Glutamatergic neuron (in vitro differentiated cells): ENCODE results near the gene NOL6. TPM values are rescaled to one million over a fixed set of nuclear protein-coding genes. Genes with fewer than 3 reads are reported as not detected.
"Not testable (repeated sequence)": the region's sequence is repeated elsewhere in the genome, so short reads cannot be mapped to it uniquely, and the experiment has no call there.

Experiments used
- DNase-seq: peaks from one replicate; pipeline ENCODE4 v3.0.0; 2022
- H3K27ac Mint-ChIP-seq: one replicate; pipeline ENCODE4 v1.8.0; 2020; ENCODE audit warnings: mild to moderate bottlenecking, mixed read lengths, inconsistent platforms; ENCODE audit not compliant: unreplicated experiment
- H3K27me3 Mint-ChIP-seq: one replicate; pipeline ENCODE4 v1.8.0; 2020; ENCODE audit warnings: mild to moderate bottlenecking, moderate library complexity, mixed read lengths, inconsistent platforms; ENCODE audit not compliant: unreplicated experiment
- H3K36me3 Mint-ChIP-seq: one replicate; pipeline ENCODE4 v1.8.0; 2020; ENCODE audit warnings: mild to moderate bottlenecking, mixed read lengths, inconsistent platforms; ENCODE audit not compliant: unreplicated experiment
- H3K4me1 Mint-ChIP-seq: one replicate; pipeline ENCODE4 v1.8.0; 2020; ENCODE audit warnings: mild to moderate bottlenecking, low read depth, mixed read lengths, inconsistent platforms; ENCODE audit not compliant: unreplicated experiment
- H3K4me3 Mint-ChIP-seq: one replicate; pipeline ENCODE4 v1.8.0; 2020; ENCODE audit warnings: mild to moderate bottlenecking, mixed read lengths, inconsistent platforms; ENCODE audit not compliant: unreplicated experiment
- H3K9me3 Mint-ChIP-seq: one replicate; pipeline ENCODE4 v1.8.0; 2020; ENCODE audit warnings: mild to moderate bottlenecking, moderate library complexity, mixed read lengths, inconsistent platforms; ENCODE audit not compliant: unreplicated experiment
- total RNA-seq: library from RNA; stranded (reverse); fragmentation: NEBNext Ultra II Directional; extraction: Animal tissue kit (Norgen Biotek cat#: 25700); gene quantifications from one replicate; pipeline ENCODE4 v1.2.1, GENCODE V29; 2021; ENCODE audit not compliant: unreplicated experiment
- TF ChIP-seq, protein P1 (sequence below): fragments of 200-600 bp; sonication (generic); IDR thresholded peaks from one replicate; pipeline ENCODE4 v1.5.0; 2021; ENCODE audit not compliant: partially characterized antibody, unreplicated experiment

NOL6 gene
- total RNA-seq, 1 donor from 2014 or later: 25.6 TPM

- peak overlapping the region; percentile 94 for H3K27ac Mint-ChIP-seq
- H3K9me3 Mint-ChIP-seq: peaks cover 6% of the 10 kb centered on the region
- peak overlapping the region; percentile 97 for H3K4me3 Mint-ChIP-seq
- H3K36me3 Mint-ChIP-seq: peaks cover 9% of the 10 kb centered on the region
- TF ChIP-seq, protein P1, sequence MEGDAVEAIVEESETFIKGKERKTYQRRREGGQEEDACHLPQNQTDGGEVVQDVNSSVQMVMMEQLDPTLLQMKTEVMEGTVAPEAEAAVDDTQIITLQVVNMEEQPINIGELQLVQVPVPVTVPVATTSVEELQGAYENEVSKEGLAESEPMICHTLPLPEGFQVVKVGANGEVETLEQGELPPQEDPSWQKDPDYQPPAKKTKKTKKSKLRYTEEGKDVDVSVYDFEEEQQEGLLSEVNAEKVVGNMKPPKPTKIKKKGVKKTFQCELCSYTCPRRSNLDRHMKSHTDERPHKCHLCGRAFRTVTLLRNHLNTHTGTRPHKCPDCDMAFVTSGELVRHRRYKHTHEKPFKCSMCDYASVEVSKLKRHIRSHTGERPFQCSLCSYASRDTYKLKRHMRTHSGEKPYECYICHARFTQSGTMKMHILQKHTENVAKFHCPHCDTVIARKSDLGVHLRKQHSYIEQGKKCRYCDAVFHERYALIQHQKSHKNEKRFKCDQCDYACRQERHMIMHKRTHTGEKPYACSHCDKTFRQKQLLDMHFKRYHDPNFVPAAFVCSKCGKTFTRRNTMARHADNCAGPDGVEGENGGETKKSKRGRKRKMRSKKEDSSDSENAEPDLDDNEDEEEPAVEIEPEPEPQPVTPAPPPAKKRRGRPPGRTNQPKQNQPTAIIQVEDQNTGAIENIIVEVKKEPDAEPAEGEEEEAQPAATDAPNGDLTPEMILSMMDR: no peak
- peaks cover 7% of the 10 kb centered on the region for H3K27me3 Mint-ChIP-seq
- no peaks in the 10 kb centered on the region for H3K4me1 Mint-ChIP-seq
- peak; percentile 67 for DNase-seq
These were observed 36.8 kb upstream of the NOL6 start for GRCh38 chr9:33510262-33511183.

- peaks cover 4% of the 10 kb centered on the region for H3K27me3 Mint-ChIP-seq
- H3K36me3 Mint-ChIP-seq: no peaks in the 10 kb centered on the region
- H3K27ac Mint-ChIP-seq: no peak overlapping the region
- TF ChIP-seq, protein P1: no peak
- peaks cover 2% of the 10 kb centered on the region for H3K9me3 Mint-ChIP-seq
- H3K4me1 Mint-ChIP-seq: no peaks in the 10 kb centered on the region
- H3K4me3 Mint-ChIP-seq: no peak overlapping the region
- no peak for DNase-seq
These were observed 33.1 kb upstream of the NOL6 start for GRCh38 chr9:33506626-33507370.

DNA sequence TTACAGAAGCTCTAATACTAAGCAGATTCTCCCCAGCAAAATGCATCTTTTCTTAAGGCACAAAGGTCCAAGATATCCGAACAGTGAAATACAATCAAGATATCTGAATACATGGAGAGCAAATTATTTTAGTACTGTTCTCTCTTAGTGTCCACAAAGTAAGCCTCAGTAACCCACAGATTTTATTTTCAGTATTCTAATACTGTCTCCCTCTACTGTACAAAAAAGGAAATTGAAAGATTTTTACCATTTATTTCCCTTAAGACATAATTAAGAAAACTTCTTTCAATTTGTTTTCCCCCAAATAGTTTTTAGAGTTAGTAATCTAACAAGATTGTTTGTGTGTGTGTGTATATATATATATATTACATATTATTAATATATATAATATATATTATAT lies 24.7 kb upstream of the NOL6 start:
- TF ChIP-seq, protein P1: peak; percentile 25
- Mint-ChIP-seq H3K9me3 (no peaks in the 10 kb centered on the region), H3K4me3 (no peak overlapping the region), H3K27me3 (no peaks in the 10 kb centered on the region), H3K36me3 (no peaks in the 10 kb centered on the region), H3K27ac (no peak overlapping the region), H3K4me1 (no peaks in the 10 kb centered on the region)
- DNase-seq: no peak

DNA sequence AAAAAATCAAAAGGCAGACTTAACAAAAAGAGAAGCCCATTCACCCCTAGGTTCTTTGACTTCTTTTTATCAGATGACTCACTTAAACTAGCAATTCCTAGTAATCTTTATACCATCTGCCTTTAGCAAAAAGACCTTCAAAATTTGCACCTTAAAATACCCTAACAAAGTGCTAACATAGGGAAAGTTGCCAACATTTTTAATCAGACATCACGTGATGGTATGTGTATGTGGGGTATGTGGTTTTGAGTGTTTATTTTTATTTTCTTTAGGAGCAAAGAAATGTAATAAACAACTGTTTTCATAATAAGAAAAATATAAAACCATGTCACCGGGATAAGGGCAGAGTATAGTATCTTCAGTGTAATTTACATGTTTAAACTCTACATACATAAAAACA lies 20.1 kb upstream of the NOL6 start:
- not testable (repeated sequence) for H3K4me1 Mint-ChIP-seq, H3K27ac Mint-ChIP-seq, H3K36me3 Mint-ChIP-seq, H3K9me3 Mint-ChIP-seq, DNase-seq, H3K4me3 Mint-ChIP-seq, H3K27me3 Mint-ChIP-seq

DNA sequence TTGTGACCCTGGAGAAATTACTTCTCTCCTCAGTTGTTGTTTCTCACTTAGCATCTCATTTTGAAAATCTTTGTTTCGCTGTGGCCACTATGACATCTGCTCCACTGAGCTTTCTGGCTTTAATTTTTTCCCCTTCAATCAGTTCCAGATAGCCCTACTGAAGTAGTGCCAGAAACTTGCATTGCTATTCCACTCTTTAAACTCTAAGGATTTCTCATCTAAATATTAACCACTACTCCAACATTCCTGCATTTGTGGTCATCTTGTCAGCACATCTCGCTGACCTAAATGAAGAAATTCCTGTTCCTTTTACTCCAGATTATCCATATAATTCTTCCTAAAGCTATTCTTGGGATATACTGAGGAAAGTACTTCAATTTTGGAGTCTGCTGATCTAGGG lies 15.3 kb upstream of the NOL6 start:
- Mint-ChIP-seq H3K27me3 (peaks cover 2% of the 10 kb centered on the region), H3K36me3 (no peaks in the 10 kb centered on the region), H3K9me3 (no peaks in the 10 kb centered on the region), H3K27ac (no peak overlapping the region), H3K4me1 (no peaks in the 10 kb centered on the region), H3K4me3 (no peak overlapping the region)
- TF ChIP-seq, protein P1: no peak
- no peak for DNase-seq

GRCh38 chr9:33485312-33485711 lies 11.6 kb upstream of the NOL6 start:
- not testable (repeated sequence) for H3K36me3 Mint-ChIP-seq, DNase-seq, H3K9me3 Mint-ChIP-seq, H3K4me3 Mint-ChIP-seq, H3K4me1 Mint-ChIP-seq, H3K27ac Mint-ChIP-seq, H3K27me3 Mint-ChIP-seq
